Naive thymus-derived CD4-positive, alpha-beta T cell (primary cell): ENCODE measurements around the gene RPS3. TPM values are rescaled to one million over a fixed set of nuclear protein-coding genes. Genes with fewer than 3 reads are reported as not detected.

Experiments used
- ATAC-seq: fragments of 150-1000 bp; cut with Tn5 transposase; 2 replicates; pipeline ENCODE4 v1.10.0; 2021; ENCODE audit warnings: mild to moderate bottlenecking, moderate library complexity
- CTCF ChIA-PET: fragments of 350-600 bp; sonication (Branson Sonifier 250); formaldehyde crosslinking; loops from one replicate; lab custom pipeline; 2021; ENCODE audit warnings: antibody characterized with exemption; lab: Charles Lee
- POLR2A ChIA-PET: fragments of 350-600 bp; sonication (Branson Sonifier 250); formaldehyde crosslinking; loops from one replicate; lab custom pipeline; 2021; ENCODE audit warnings: antibody characterized with exemption, inconsistent platforms; lab: Charles Lee
- DNase-seq, 9 donors: peaks; one replicate each; pipeline versions ENCODE4 v3.0.0 to v3.0.0-alpha.2; 2020 to 2022; ENCODE audit warnings: mixed read lengths in 1 of 9
- H3K27ac ChIP-seq: one replicate; pipeline ENCODE4 v1.7.0; 2013; ENCODE audit warnings: mild to moderate bottlenecking, low read depth, low read length, moderate library complexity
- H3K27me3 ChIP-seq, 2 donors: one replicate each; pipeline ENCODE4 v1.7.0; 2013; ENCODE audit warnings: low read length in 2 of 2, mild to moderate bottlenecking in 2 of 2, moderate library complexity in 2 of 2; ENCODE audit not compliant: control insufficient read depth in 2 of 2, insufficient read depth in 2 of 2
- H3K36me3 ChIP-seq, 3 experiments: 1 replicate in 2 of 3; 2 replicates in 1 of 3; pipeline ENCODE4 v1.7.0; 2013; ENCODE audit warnings: low read length in 3 of 3, mild to moderate bottlenecking in 3 of 3, moderate library complexity in 1 of 3; ENCODE audit not compliant: insufficient read depth in 3 of 3, control insufficient read depth in 2 of 3
- H3K4me1 ChIP-seq, 2 donors: one replicate each; pipeline ENCODE4 v1.7.0; 2013; ENCODE audit warnings: low read length in 2 of 2, mild to moderate bottlenecking in 2 of 2, moderate library complexity in 1 of 2; ENCODE audit not compliant: control insufficient read depth in 2 of 2, insufficient read depth in 2 of 2
- H3K4me3 ChIP-seq: 2 replicates; pipeline ENCODE4 v1.7.0; 2013; ENCODE audit warnings: mild to moderate bottlenecking, low read length
- H3K9me3 ChIP-seq, 3 experiments: 1 replicate in 2 of 3; 2 replicates in 1 of 3; pipeline ENCODE4 v1.7.0; 2013; ENCODE audit warnings: low read length in 3 of 3; ENCODE audit not compliant: control insufficient read depth in 2 of 3
- H3K27ac Mint-ChIP-seq, 9 donors: one replicate each; pipeline ENCODE4 v1.8.0; 2020 to 2022; ENCODE audit warnings: mixed read lengths in 9 of 9, mild to moderate bottlenecking in 8 of 9, moderate library complexity in 5 of 9, inconsistent platforms in 2 of 9
- H3K27me3 Mint-ChIP-seq, 5 donors: one replicate each; pipeline ENCODE4 v1.8.0; 2021 to 2022; ENCODE audit warnings: mixed read lengths in 5 of 5, mild to moderate bottlenecking in 1 of 5
- H3K36me3 Mint-ChIP-seq, 5 donors: one replicate each; pipeline ENCODE4 v1.8.0; 2020 to 2022; ENCODE audit warnings: mixed read lengths in 5 of 5, mild to moderate bottlenecking in 3 of 5, inconsistent platforms in 1 of 5
- H3K4me1 Mint-ChIP-seq, 7 donors: one replicate each; pipeline ENCODE4 v1.8.0; 2020 to 2022; ENCODE audit warnings: mixed read lengths in 7 of 7, mild to moderate bottlenecking in 3 of 7, inconsistent platforms in 1 of 7
- H3K4me3 Mint-ChIP-seq, 10 donors: one replicate each; pipeline ENCODE4 v1.8.0; 2020 to 2022; ENCODE audit warnings: mild to moderate bottlenecking in 10 of 10, mixed read lengths in 10 of 10, moderate library complexity in 6 of 10, inconsistent platforms in 2 of 10
- H3K9me3 Mint-ChIP-seq, 11 donors: one replicate each; pipeline ENCODE4 v1.8.0; 2020 to 2022; ENCODE audit warnings: mixed read lengths in 11 of 11, mild to moderate bottlenecking in 4 of 11, inconsistent platforms in 1 of 11, moderate library complexity in 1 of 11
- intact Hi-C, 2 donors: fragments of 100-400 bp; cut with micrococcal nuclease; formaldehyde crosslinking; loops; one replicate each; pipeline ENCODE4 v1.15.1; 2023
- polyA plus RNA-seq, 2 donors: library from polyadenylated mRNA; unstranded; fragments of 300-500 nt; fragmentation: Illumina TruSeq; gene quantifications; one replicate each; pipeline ENCODE4 v1.2.3, GENCODE V29; 2021
- total RNA-seq, 6 experiments: library from RNA in 5 of 6; stranded (reverse) in 5 of 6; gene quantifications; 1 replicate in 5 of 6; 2 replicates in 1 of 6; pipeline ENCODE4 v1.2.3 and lab custom pipeline; 2021 to 2026

RPS3 gene
- total and polyA plus RNA-seq, 7 experiments from 2014 or later: 3,135 to 7,167 (median 5,170) TPM

DNA sequence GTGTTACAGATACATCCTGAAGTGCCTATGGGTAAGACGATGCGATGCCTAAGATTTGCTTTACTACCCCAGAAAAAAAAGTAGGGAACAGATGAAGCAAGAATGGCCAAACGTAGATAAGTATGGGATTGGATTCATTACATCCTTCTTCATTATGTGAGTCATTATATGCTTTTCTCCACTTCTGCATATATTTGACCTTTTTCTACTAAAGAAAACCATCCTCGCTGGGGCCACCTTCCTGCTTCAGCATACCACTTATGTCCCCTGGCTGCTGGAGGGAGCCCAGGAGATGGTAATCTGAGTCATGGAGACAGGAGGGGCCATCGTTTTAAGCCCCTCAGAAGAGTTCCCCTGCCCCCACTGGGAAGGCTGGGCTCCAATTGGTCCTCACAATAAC is 48.1 kb downstream of the RPS3 start:
- H3K27me3 ChIP-seq: no peaks in the 10 kb centered on the region
- no peaks in the 10 kb centered on the region for H3K36me3 ChIP-seq
- no peak overlapping the region for H3K4me3 ChIP-seq
- DNase-seq: no peak
- no peak for ATAC-seq
- peaks cover 0 to 3% (median 0%) of the 10 kb centered on the region in 7 donors for H3K4me1 Mint-ChIP-seq
- no peaks in the 10 kb centered on the region for H3K9me3 Mint-ChIP-seq
- POLR2A ChIA-PET: no interaction called here
- peaks cover 0 to 3% (median 2%) of the 10 kb centered on the region in 5 donors for H3K36me3 Mint-ChIP-seq
- H3K27ac ChIP-seq: no peak overlapping the region
- no peak overlapping the region for H3K4me3 Mint-ChIP-seq
- no peaks in the 10 kb centered on the region for H3K9me3 ChIP-seq
- no peaks in the 10 kb centered on the region for H3K27me3 Mint-ChIP-seq
- intact Hi-C loops: no loop called here
- H3K4me1 ChIP-seq: no peaks in the 10 kb centered on the region
- no peak overlapping the region for H3K27ac Mint-ChIP-seq
- CTCF ChIA-PET: interaction anchor here (5.5 kb wide), 1 partner anchor 84 kb away, joined by 147 read pairs; no protein-coding TSS in a partner anchor

GRCh38 chr11:75449271-75449670 is 50.0 kb downstream of the RPS3 start:
- intact Hi-C loops: no loop called here

DNA sequence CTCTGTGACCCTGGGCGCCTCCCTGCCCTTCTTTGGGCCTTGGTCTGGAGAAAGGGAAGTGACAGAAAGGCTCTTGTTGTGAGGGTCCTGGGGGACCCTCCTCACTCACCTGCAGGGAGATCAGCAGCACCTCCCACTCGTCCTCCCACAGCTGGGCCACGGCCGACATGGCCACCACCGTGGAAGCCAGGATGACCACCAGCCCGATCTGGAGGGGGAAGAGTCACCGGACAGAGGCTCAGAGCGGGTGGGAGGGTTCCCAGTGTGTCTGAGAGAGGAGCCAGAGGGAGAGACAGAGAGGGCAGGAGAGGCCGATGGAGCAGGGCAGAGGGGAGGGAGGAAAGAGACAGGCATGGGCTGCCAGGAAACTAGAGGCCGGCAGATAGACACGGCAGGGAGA is 50.5 kb downstream of the RPS3 start:
- no peaks in the 10 kb centered on the region for H3K36me3 ChIP-seq
- H3K4me1 ChIP-seq: no peaks in the 10 kb centered on the region
- Mint-ChIP-seq H3K27me3 (no peaks in the 10 kb centered on the region), H3K27ac (no peak overlapping the region), H3K36me3 (peaks cover 0 to 6% (median 3%) of the 10 kb centered on the region in 5 donors), H3K4me1 (peaks cover 0 to 3% (median 0%) of the 10 kb centered on the region in 7 donors), H3K9me3 (no peaks in the 10 kb centered on the region), H3K4me3 (no peak overlapping the region)
- no peak for DNase-seq
- ChIA-PET POLR2A (no interaction called here), CTCF (interaction anchor here (0.9 kb wide), 1 partner anchor 84 kb away, joined by 3 read pairs; no protein-coding TSS in a partner anchor)
- intact Hi-C loops: no loop called here
- H3K4me3 ChIP-seq: no peak overlapping the region
- H3K27me3 ChIP-seq: no peaks in the 10 kb centered on the region
- no peaks in the 10 kb centered on the region for H3K9me3 ChIP-seq
- no peak overlapping the region for H3K27ac ChIP-seq
- no peak for ATAC-seq

More at GRCh38 chr11:75449271-75449670, 50.0 kb downstream of the RPS3 start:
- Mint-ChIP-seq H3K4me3 (no peak overlapping the region), H3K27ac (no peak overlapping the region), H3K9me3 (no peaks in the 10 kb centered on the region), H3K36me3 (peaks cover 0 to 6% (median 3%) of the 10 kb centered on the region in 5 donors), H3K27me3 (no peaks in the 10 kb centered on the region), H3K4me1 (peaks cover 0 to 3% (median 0%) of the 10 kb centered on the region in 7 donors)
- ATAC-seq (no peak), DNase-seq (no peak)
- Histone ChIP-seq H3K27ac (no peak overlapping the region), H3K27me3 (no peaks in the 10 kb centered on the region), H3K36me3 (no peaks in the 10 kb centered on the region), H3K4me3 (no peak overlapping the region), H3K9me3 (no peaks in the 10 kb centered on the region), H3K4me1 (no peaks in the 10 kb centered on the region)
- ChIA-PET POLR2A (no interaction called here), CTCF (interaction anchor here (0.9 to 1.0 kb wide), 2 partner anchors 8 to 84 kb away, joined by 3 read pairs; no protein-coding TSS in a partner anchor)

DNA sequence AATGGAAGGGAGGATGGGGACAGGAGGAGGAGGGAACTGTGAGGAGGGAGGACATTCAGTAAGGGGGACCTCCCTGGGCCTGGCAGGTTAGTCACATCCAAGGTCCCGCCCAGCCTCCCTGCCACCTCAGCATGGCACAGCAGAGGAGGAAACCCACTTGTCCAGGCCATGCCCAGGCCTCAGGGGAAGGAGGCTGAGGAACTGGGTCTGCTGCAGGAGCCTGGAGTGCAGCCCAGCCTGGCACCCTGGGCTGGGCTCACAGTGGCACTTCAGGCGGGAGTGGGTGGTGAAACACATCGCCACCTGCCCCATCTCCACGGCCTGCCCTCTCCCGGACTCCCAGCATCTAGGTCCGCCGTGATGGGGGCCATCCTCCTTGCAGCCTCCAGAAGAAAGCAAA is 50.9 kb downstream of the RPS3 start:
- Mint-ChIP-seq H3K27ac (no peak overlapping the region), H3K4me3 (no peak overlapping the region), H3K27me3 (no peaks in the 10 kb centered on the region), H3K9me3 (no peaks in the 10 kb centered on the region), H3K4me1 (peaks cover 0 to 2% (median 0%) of the 10 kb centered on the region in 7 donors), H3K36me3 (peaks cover 0 to 6% (median 3%) of the 10 kb centered on the region in 5 donors)
- ATAC-seq (no peak), DNase-seq (no peak)
- Histone ChIP-seq H3K4me1 (no peaks in the 10 kb centered on the region), H3K27ac (no peak overlapping the region), H3K27me3 (no peaks in the 10 kb centered on the region), H3K9me3 (no peaks in the 10 kb centered on the region), H3K36me3 (no peaks in the 10 kb centered on the region), H3K4me3 (no peak overlapping the region)
- CTCF ChIA-PET: no interaction called here
- POLR2A ChIA-PET: no interaction called here
- intact Hi-C loops: no loop called here

- no peak overlapping the region for H3K4me3 Mint-ChIP-seq
- ChIA-PET CTCF (no interaction called here), POLR2A (no interaction called here)
- H3K4me1 ChIP-seq: no peaks in the 10 kb centered on the region
- H3K27me3 Mint-ChIP-seq: no peaks in the 10 kb centered on the region
- intact Hi-C loops: no loop called here
- no peaks in the 10 kb centered on the region for H3K9me3 ChIP-seq
- DNase-seq (peak in 1 of 9 donors; percentile 56), ATAC-seq (peak; percentile 40)
- peaks cover 0 to 8% (median 3%) of the 10 kb centered on the region in 5 donors for H3K36me3 Mint-ChIP-seq
- no peaks in the 10 kb centered on the region for H3K4me1 Mint-ChIP-seq
- no peak overlapping the region for H3K27ac ChIP-seq
- H3K27ac Mint-ChIP-seq: no peak overlapping the region
- no peaks in the 10 kb centered on the region for H3K27me3 ChIP-seq
- no peaks in the 10 kb centered on the region for H3K36me3 ChIP-seq
- no peaks in the 10 kb centered on the region for H3K9me3 Mint-ChIP-seq
- no peak overlapping the region for H3K4me3 ChIP-seq
Measured at GRCh38 chr11:75450826-75451821, 51.8 kb downstream of the RPS3 start.

DNA sequence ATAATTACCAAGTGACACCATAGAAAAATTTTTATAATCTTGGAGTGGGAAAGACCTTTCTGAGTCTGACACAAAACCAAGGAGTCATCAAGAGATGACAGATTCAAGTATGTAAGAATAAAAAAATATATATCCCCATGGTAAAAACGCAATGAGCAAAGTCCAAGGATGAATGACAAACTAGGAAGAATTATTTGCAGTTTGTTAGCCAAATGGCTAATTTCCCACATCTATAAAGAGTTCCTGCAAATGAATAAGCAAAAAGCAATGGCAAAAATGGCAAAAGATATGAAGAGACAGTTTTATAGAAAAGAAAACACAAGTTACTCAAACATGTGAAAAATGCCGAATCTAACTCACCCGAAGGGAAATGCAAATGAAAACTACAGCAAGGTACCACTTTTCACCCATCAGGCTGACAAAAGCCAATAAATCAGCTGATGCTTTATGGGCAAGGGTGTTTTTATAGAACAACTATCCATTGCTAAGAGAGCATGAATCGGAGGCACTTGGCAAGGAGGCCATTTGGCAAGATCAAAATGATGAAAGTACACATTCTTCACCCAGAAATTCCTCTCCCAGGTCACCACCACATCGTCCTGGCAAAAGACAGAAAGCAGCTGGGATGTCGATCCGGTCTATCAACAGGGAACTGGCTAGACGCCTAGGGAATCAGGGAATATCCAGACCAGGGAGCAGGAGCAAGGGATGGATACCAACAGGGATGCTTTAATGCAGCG is 54.8 kb downstream of the RPS3 start:
- no peak for DNase-seq
- ChIA-PET CTCF (interaction anchor here (1.5 kb wide), 1 partner anchor 9 kb away, joined by 3 read pairs; no protein-coding TSS in a partner anchor), POLR2A (interaction anchor here (0.6 kb wide), 1 partner anchor 71 kb away, joined by 3 read pairs; the partner anchor contains the start of gene GDPD5)
- no peaks in the 10 kb centered on the region for H3K9me3 Mint-ChIP-seq
- peaks cover 0 to 8% (median 3%) of the 10 kb centered on the region in 5 donors for H3K36me3 Mint-ChIP-seq
- no peaks in the 10 kb centered on the region for H3K27me3 ChIP-seq
- no peak overlapping the region for H3K4me3 ChIP-seq
- H3K27ac ChIP-seq: no peak overlapping the region
- H3K4me1 Mint-ChIP-seq: no peaks in the 10 kb centered on the region
- ATAC-seq: no peak
- H3K4me3 Mint-ChIP-seq: no peak overlapping the region
- H3K4me1 ChIP-seq: no peaks in the 10 kb centered on the region
- H3K9me3 ChIP-seq: no peaks in the 10 kb centered on the region
- H3K36me3 ChIP-seq: no peaks in the 10 kb centered on the region
- no peak overlapping the region for H3K27ac Mint-ChIP-seq
- intact Hi-C loops: no loop called here
- H3K27me3 Mint-ChIP-seq: no peaks in the 10 kb centered on the region
